IPS-NIHi7 (cell line): ENCODE measurements around the gene C9orf57.
"Not testable (repeated sequence)": the region's sequence is repeated elsewhere in the genome, so short reads cannot be mapped to it uniquely, and the experiment has no call there.

Experiments used
- DNase-seq: peaks from one replicate; pipeline ENCODE4 v3.0.0; 2012; ENCODE audit warnings: mixed read lengths; ENCODE audit errors: extremely low spot score

The C9orf57 gene

GRCh38 chr9:72060513-72060912 lies at the start of gene C9orf57:
C9orf57 (minus strand) TSS chr9:72060613; CDS start chr9:72059331, 1,282 bp downstream.
- DNase-seq: no peak

GRCh38 chr9:72102520-72102919 lies 42.1 kb upstream of the C9orf57 start:
- no peak for DNase-seq

GRCh38 chr9:72095520-72095919 lies 35.1 kb upstream of the C9orf57 start:
- DNase-seq: not testable (repeated sequence)

GRCh38 chr9:72092820-72093219 lies 32.4 kb upstream of the C9orf57 start:
- DNase-seq: no peak

GRCh38 chr9:72089451-72090130 lies 29.2 kb upstream of the C9orf57 start:
- no peak for DNase-seq

GRCh38 chr9:72082536-72082935 lies 22.1 kb upstream of the C9orf57 start:
- no peak for DNase-seq

- DNase-seq: not testable (repeated sequence)
Measured at GRCh38 chr9:72074666-72075065, 14.3 kb upstream of the C9orf57 start.

GRCh38 chr9:72065076-72065475 lies 4.7 kb upstream of the C9orf57 start:
- no peak for DNase-seq

- DNase-seq: no peak
Measured at GRCh38 chr9:72052122-72052521, 8.3 kb downstream of the C9orf57 start.

- no peak for DNase-seq
Measured at GRCh38 chr9:72048850-72049249, 11.6 kb downstream of the C9orf57 start.

GRCh38 chr9:72046630-72047456 lies 13.6 kb downstream of the C9orf57 start:
- no peak for DNase-seq

- no peak for DNase-seq
Measured at GRCh38 chr9:72044095-72044494, 16.3 kb downstream of the C9orf57 start.

- DNase-seq: no peak
Measured at GRCh38 chr9:72043576-72043975, 16.8 kb downstream of the C9orf57 start.

GRCh38 chr9:72042928-72043327 lies 17.5 kb downstream of the C9orf57 start:
- no peak for DNase-seq

GRCh38 chr9:72041775-72042194 lies 18.6 kb downstream of the C9orf57 start:
- no peak for DNase-seq

GRCh38 chr9:72041369-72041768 lies 19.0 kb downstream of the C9orf57 start:
- no peak for DNase-seq

- no peak for DNase-seq
Measured at GRCh38 chr9:72039532-72039931, 20.9 kb downstream of the C9orf57 start.

GRCh38 chr9:72038890-72039410 lies 21.5 kb downstream of the C9orf57 start:
- peak; percentile 93 for DNase-seq

- DNase-seq: no peak
Measured at GRCh38 chr9:72038408-72038807, 22.0 kb downstream of the C9orf57 start.

GRCh38 chr9:72037571-72037970 lies 22.8 kb downstream of the C9orf57 start:
- DNase-seq: no peak

- no peak for DNase-seq
Measured at GRCh38 chr9:72030767-72031166, 29.6 kb downstream of the C9orf57 start.

- no peak for DNase-seq
Measured at GRCh38 chr9:72029986-72030385, 30.4 kb downstream of the C9orf57 start.

- DNase-seq: no peak
Measured at GRCh38 chr9:72025906-72026305, 34.5 kb downstream of the C9orf57 start.
